ENCODE data around the gene TSHZ3. TPM values are rescaled to one million over a fixed set of nuclear protein-coding genes. Genes with fewer than 3 reads are reported as not detected.

Gene TSHZ3
- polyA plus RNA-seq, 1 experiment: 5.1 TPM

DNA sequence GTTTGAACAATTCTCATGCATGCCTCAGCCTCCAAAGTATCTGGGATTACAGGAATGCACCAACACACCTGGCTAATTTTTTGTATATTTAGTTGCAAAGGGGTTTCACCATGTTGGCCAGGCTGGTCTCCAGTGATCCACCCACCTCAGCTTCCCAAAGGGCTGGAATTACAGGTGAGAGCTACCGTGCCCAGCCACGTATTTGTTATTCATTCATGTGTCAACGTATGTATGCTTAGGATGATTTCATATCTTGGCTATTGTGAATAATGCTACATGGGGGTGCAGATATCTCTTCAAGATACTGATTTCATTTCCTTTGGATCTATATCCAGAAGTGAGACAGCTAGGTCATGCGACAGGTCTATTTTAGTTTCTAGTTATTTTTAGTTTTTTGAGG is 113.4 kb downstream of the TSHZ3 start:
- ChIA-PET POLR2A (no interaction called here), CTCF (no interaction called here)
- DNase-seq (ENCODE audit: low read depth): no peak
- no peaks in the 10 kb centered on the region for H3K36me3 ChIP-seq (ENCODE audit: control insufficient read depth, insufficient read depth, low read length)
- TF ChIP-seq CTCF (IDR thresholded peaks at IDR 0.05; ENCODE audit: insufficient read depth, low read depth, low read length): no peak
- H3K4me3 ChIP-seq (ENCODE audit: low read depth, low read length): no peak overlapping the region
- H3K27me3 ChIP-seq (ENCODE audit: control insufficient read depth, insufficient read depth, low read length): no peaks in the 10 kb centered on the region

DNA sequence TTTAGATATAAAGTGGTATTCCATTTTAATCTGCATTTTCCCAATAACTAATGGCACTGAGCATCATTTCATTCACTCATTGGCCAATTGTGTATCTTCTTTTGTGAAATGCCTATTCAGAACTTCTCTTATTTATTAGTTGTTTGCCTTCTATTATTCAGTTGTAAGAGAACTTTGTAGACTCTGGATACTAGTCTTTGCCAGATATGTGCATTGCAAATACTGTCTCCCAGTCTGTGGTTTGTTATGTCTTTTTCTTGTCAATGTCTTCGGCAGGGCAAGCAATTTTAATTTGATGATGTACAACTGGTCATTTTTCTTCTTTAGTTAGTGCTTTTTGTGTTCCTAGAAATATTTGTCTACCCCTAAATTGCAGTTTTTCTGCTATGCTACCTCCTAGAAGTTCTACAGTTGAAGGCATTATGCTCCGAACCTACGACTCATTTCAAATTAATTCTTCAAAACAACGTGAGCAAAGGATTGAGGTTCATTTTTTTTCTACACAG is 115.9 kb downstream of the TSHZ3 start:
- Histone ChIP-seq H3K4me3 (ENCODE audit: low read depth, low read length) (no peak overlapping the region), H3K36me3 (ENCODE audit: control insufficient read depth, insufficient read depth, low read length) (no peaks in the 10 kb centered on the region), H3K27me3 (ENCODE audit: control insufficient read depth, insufficient read depth, low read length) (no peaks in the 10 kb centered on the region)
- DNase-seq (ENCODE audit: low read depth): no peak
- POLR2A ChIA-PET: no interaction called here
- CTCF ChIA-PET: no interaction called here
- no peak for TF ChIP-seq CTCF (IDR thresholded peaks at IDR 0.05; ENCODE audit: insufficient read depth, low read depth, low read length)

DNA sequence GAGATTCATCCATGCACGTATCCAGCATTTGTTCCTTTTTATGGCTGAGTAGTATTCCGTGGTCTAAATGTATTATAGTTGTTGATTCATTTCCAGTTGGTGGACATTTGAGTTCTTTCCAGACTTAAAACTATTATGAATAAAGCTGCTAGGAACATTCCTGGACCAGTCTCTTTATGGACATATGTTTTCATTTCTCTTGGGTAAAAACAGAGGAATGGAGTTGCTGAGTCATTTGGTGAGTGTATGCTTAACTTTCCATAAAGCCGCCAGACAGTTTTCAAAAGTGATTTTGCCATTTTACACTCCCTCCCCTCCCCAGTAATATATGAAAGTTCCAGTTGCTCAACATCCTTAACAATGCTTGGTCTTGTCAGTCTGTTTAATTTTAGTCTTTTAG is 116.4 kb downstream of the TSHZ3 start:
- H3K4me3 ChIP-seq (ENCODE audit: low read depth, low read length): no peak overlapping the region
- no peaks in the 10 kb centered on the region for H3K27me3 ChIP-seq (ENCODE audit: control insufficient read depth, insufficient read depth, low read length)
- peak; percentile 93 for DNase-seq (ENCODE audit: low read depth)
- POLR2A ChIA-PET: interaction anchor here (0.5 kb wide), 1 partner anchor 142 kb away, joined by 3 read pairs; no protein-coding TSS in a partner anchor
- TF ChIP-seq CTCF (IDR thresholded peaks at IDR 0.05; ENCODE audit: insufficient read depth, low read depth, low read length): no peak
- CTCF ChIA-PET: no interaction called here
- H3K36me3 ChIP-seq (ENCODE audit: control insufficient read depth, insufficient read depth, low read length): no peaks in the 10 kb centered on the region

- CTCF ChIA-PET: interaction anchor here (1.2 kb wide), 1 partner anchor 10 kb away, joined by 3 read pairs; no protein-coding TSS in a partner anchor
Measured at GRCh38 chr19:31232180-31232579, 117.1 kb downstream of the TSHZ3 start.

DNA sequence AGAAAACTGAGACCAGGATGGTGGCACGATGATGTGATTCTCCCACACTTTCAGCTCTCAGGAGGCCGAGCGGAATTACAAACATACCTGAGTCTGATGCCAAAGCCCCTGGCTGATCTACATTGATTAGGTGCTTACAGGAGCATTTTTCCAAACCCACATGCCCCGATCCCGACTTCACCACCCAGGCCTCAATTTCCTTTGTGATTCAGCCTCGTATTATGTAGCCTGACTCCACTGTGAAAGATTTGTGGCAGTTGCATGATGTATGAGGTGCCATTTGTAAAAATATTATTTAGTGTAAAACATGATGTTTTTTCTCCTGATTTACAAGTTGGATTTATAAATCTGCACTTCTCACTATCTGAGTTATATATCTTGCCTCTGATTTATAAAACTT is 118.0 kb downstream of the TSHZ3 start:
- POLR2A ChIA-PET: no interaction called here
- Histone ChIP-seq H3K36me3 (ENCODE audit: control insufficient read depth, insufficient read depth, low read length) (no peaks in the 10 kb centered on the region), H3K27me3 (ENCODE audit: control insufficient read depth, insufficient read depth, low read length) (no peaks in the 10 kb centered on the region), H3K4me3 (ENCODE audit: low read depth, low read length) (no peak overlapping the region)
- CTCF ChIA-PET: interaction anchor here (0.6 to 1.2 kb wide), 2 partner anchors 11 to 277 kb away, joined by 3 read pairs; no protein-coding TSS in a partner anchor
- TF ChIP-seq CTCF (IDR thresholded peaks at IDR 0.05; ENCODE audit: insufficient read depth, low read depth, low read length): no peak
- DNase-seq (ENCODE audit: low read depth): no peak

More at GRCh38 chr19:31232180-31232579, 117.1 kb downstream of the TSHZ3 start:
- POLR2A ChIA-PET: interaction anchor here (0.5 kb wide), 1 partner anchor 143 kb away, joined by 3 read pairs; no protein-coding TSS in a partner anchor
- no peak for TF ChIP-seq CTCF (IDR thresholded peaks at IDR 0.05; ENCODE audit: insufficient read depth, low read depth, low read length)
- no peak for DNase-seq (ENCODE audit: low read depth)
- H3K27me3 ChIP-seq (ENCODE audit: control insufficient read depth, insufficient read depth, low read length): no peaks in the 10 kb centered on the region
- no peaks in the 10 kb centered on the region for H3K36me3 ChIP-seq (ENCODE audit: control insufficient read depth, insufficient read depth, low read length)
- H3K4me3 ChIP-seq (ENCODE audit: low read depth, low read length): no peak overlapping the region

All from BJ (cell line).